PC-3 (cell line): ENCODE results near the gene APBA1. TPM values are rescaled to one million over a fixed set of nuclear protein-coding genes. Genes with fewer than 3 reads are reported as not detected.

ENCODE experiments used
- ATAC-seq: fragments of 200-7000 bp; cut with Tn5 transposase; 2 replicates; pipeline ENCODE4 v1.9.1; 2020; ENCODE audit warnings: mild to moderate bottlenecking, moderate library complexity
- BruUV-seq: library from RNA; stranded (reverse); fragments of 400-500 nt; replicated peaks from 2 replicates; lab custom pipeline; 2021; lab: Mats Ljungman, UMichigan
- CTCF ChIA-PET: fragments of 300-600 bp; sonication (Branson Sonifier 250); formaldehyde crosslinking; loops from one replicate; lab custom pipeline; 2022; ENCODE audit warnings: antibody characterized with exemption; lab: Charles Lee
- POLR2A ChIA-PET: fragments of 300-600 bp; sonication (Branson Sonifier 250); formaldehyde crosslinking; loops from one replicate; lab custom pipeline; 2022; ENCODE audit warnings: antibody characterized with exemption; ENCODE audit not compliant: unreplicated experiment; lab: Charles Lee
- DNase-seq: peaks from one replicate; pipeline ENCODE4 v3.0.0-alpha.2; 2015
- H2AFZ ChIP-seq: fragments of 300-600 bp; sonication (generic); 2 replicates; pipeline ENCODE4 v1.6.0; 2016; ENCODE audit warnings: antibody characterized with exemption, low read length
- H3F3A ChIP-seq: fragments of 300-600 bp; sonication (generic); one replicate; pipeline ENCODE4 v1.6.0; 2017; ENCODE audit warnings: antibody characterized with exemption, low read length, control low read depth, mild to moderate bottlenecking; ENCODE audit not compliant: unreplicated experiment
- H3K27ac ChIP-seq: fragments of 300-600 bp; sonication (generic); 2 replicates; pipeline ENCODE4 v1.5.1; 2016; ENCODE audit warnings: mild to moderate bottlenecking, low read length
- H3K27me3 ChIP-seq: fragments of 300-600 bp; sonication (generic); 2 replicates; pipeline ENCODE4 v1.6.1; 2016; ENCODE audit warnings: low read length, mixed read lengths
- H3K36me3 ChIP-seq: fragments of 300-600 bp; sonication (generic); 2 replicates; pipeline ENCODE4 v1.6.1; 2016; ENCODE audit warnings: low read depth, mixed run types, low read length, mixed read lengths
- H3K4me1 ChIP-seq: fragments of 300-600 bp; sonication (generic); 2 replicates; pipeline ENCODE4 v1.5.1; 2016; ENCODE audit warnings: low read length; ENCODE audit not compliant: insufficient read depth
- H3K4me2 ChIP-seq: fragments of 300-600 bp; sonication (generic); 2 replicates; pipeline ENCODE4 v1.6.0; 2016; ENCODE audit warnings: low read length
- H3K4me3 ChIP-seq: fragments of 300-600 bp; sonication (generic); 2 replicates; pipeline ENCODE4 v1.5.1; 2016; ENCODE audit warnings: mild to moderate bottlenecking, low read length, mixed read lengths
- H3K79me2 ChIP-seq: fragments of 300-600 bp; sonication (generic); 2 replicates; pipeline ENCODE4 v1.6.1; 2017; ENCODE audit warnings: low read length, mixed read lengths
- H3K9ac ChIP-seq: fragments of 300-600 bp; sonication (generic); 2 replicates; pipeline ENCODE4 v1.6.0; 2016; ENCODE audit warnings: mild to moderate bottlenecking, low read length
- H3K9me2 ChIP-seq: fragments of 300-600 bp; sonication (generic); replicated peaks from 2 replicates; pipeline ENCODE4 v1.6.1; 2016; ENCODE audit warnings: mixed run types, low read length, mixed read lengths
- H3K9me3 ChIP-seq: fragments of 300-600 bp; sonication (generic); 2 replicates; pipeline ENCODE4 v1.6.1; 2016; ENCODE audit warnings: low read length, mixed read lengths
- H4K20me1 ChIP-seq: fragments of 300-600 bp; sonication (generic); 2 replicates; pipeline ENCODE4 v1.6.1; 2016; ENCODE audit warnings: low read length, mixed read lengths
- CTCF ChIP-seq: fragments of 300-600 bp; sonication (generic); conservative IDR thresholded peaks from 2 replicates; pipeline ENCODE4 v1.5.1; 2017; ENCODE audit warnings: antibody characterized with exemption, low read depth, mild to moderate bottlenecking, low read length
- EZH2 ChIP-seq: fragments of 300-600 bp; sonication (generic); IDR thresholded peaks from one replicate; pipeline ENCODE4 v1.6.1; 2017; ENCODE audit warnings: antibody characterized with exemption, mild to moderate bottlenecking, low read length; ENCODE audit not compliant: unreplicated experiment
- EZH2phosphoT487 ChIP-seq: fragments of 300-600 bp; sonication (generic); IDR thresholded peaks from 2 replicates; pipeline ENCODE4 v1.6.1; 2018; ENCODE audit warnings: mild to moderate bottlenecking, antibody characterized with exemption, low read length, borderline replicate concordance
- intact Hi-C: fragments of 100-400 bp; cut with micrococcal nuclease; formaldehyde crosslinking; loops from 2 replicates; pipeline ENCODE4 v1.9.0; 2023
- total RNA-seq: library from RNA; depleted of rRNA; stranded (reverse); fragments of >200 nt; gene quantifications from 2 replicates; pipeline ENCODE4 v1.2.3, GENCODE V29; 2014

Gene APBA1
- total RNA-seq, 1 experiment from 2014 or later, result 0.07 TPM

- DNase-seq (peak; percentile 17), ATAC-seq (0 out of 2 replicates have a peak, but pooled peaks have one; percentile 38)
- POLR2A ChIA-PET, result no interaction called here
- no peaks in the 10 kb centered on the region for H3K9me2 ChIP-seq
- no peak overlapping the region for H3K4me2 ChIP-seq
- CTCF ChIA-PET, result interaction anchor here (0.7 kb wide), 1 partner anchor 149 kb away, joined by 3 read pairs; no protein-coding TSS in a partner anchor
- no peaks in the 10 kb centered on the region for H4K20me1 ChIP-seq
- H3K4me3 ChIP-seq, result no peak overlapping the region
- BruUV-seq, result no TSS peak
- TF ChIP-seq EZH2phosphoT487 (no peak), EZH2 (no peak), CTCF (no peak)
- H3K9ac ChIP-seq, result no peak overlapping the region
- no peaks in the 10 kb centered on the region for H3K36me3 ChIP-seq
- H3K79me2 ChIP-seq, result no peaks in the 10 kb centered on the region
- H3K4me1 ChIP-seq, result peaks cover 11% of the 10 kb centered on the region
- intact Hi-C loops, result no loop called here
- H3F3A ChIP-seq, result no peaks in the 10 kb centered on the region
- H3K27me3 ChIP-seq, result no peaks in the 10 kb centered on the region
- no peak overlapping the region for H2AFZ ChIP-seq
- no peaks in the 10 kb centered on the region for H3K9me3 ChIP-seq
- H3K27ac ChIP-seq, result no peak overlapping the region
Measured at GRCh38 chr9:69571032-69571431, 101.1 kb downstream of the APBA1 start.

GRCh38 chr9:69569738-69570451, 102.3 kb downstream of the APBA1 start:
- Histone ChIP-seq H3K4me3 (no peak overlapping the region), H3K9me2 (no peaks in the 10 kb centered on the region), H3K9ac (no peak overlapping the region), H3K4me1 (peaks cover 11% of the 10 kb centered on the region), H3K79me2 (no peaks in the 10 kb centered on the region), H3K9me3 (no peaks in the 10 kb centered on the region), H3F3A (no peaks in the 10 kb centered on the region), H3K27me3 (no peaks in the 10 kb centered on the region), H3K36me3 (no peaks in the 10 kb centered on the region), H4K20me1 (no peaks in the 10 kb centered on the region), H3K4me2 (peak overlapping the region; percentile 7; the same call in 1 of the 2 replicates), H2AFZ (no peak overlapping the region), H3K27ac (no peak overlapping the region)
- TF ChIP-seq CTCF (no peak), EZH2 (no peak), EZH2phosphoT487 (no peak)
- intact Hi-C loops, result no loop called here
- no TSS peak for BruUV-seq
- ChIA-PET CTCF (no interaction called here), POLR2A (no interaction called here)
- ATAC-seq (0 out of 2 replicates have a peak, but pooled peaks have one; percentile 29), DNase-seq (peak; percentile 64)

DNA sequence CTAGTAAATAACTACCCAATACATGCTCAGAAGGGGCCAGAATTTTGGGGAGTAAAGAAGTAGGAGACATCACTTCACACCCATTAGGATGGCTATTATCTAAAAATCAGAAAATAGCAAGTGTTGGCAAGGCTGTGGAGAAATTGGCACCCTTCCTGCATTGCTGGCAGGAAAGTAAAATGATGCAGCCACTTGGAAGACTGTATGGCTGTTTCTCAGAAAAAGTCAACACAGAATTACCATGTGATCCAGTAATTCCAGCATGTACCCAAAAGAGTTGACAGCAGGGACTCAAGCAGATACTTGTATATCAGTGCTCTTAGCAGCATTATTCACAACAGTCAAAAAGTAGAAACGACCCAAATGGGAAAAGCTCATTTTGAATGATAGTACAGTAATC, 107.6 kb downstream of the APBA1 start:
- ChIA-PET POLR2A (no interaction called here), CTCF (no interaction called here)
- no peaks in the 10 kb centered on the region for H3K9me2 ChIP-seq
- DNase-seq, result no peak
- no peaks in the 10 kb centered on the region for H4K20me1 ChIP-seq
- no peaks in the 10 kb centered on the region for H3K9me3 ChIP-seq
- 0 out of 2 replicates have a peak, but pooled peaks cover 8% of the 10 kb centered on the region for H3K27me3 ChIP-seq
- H2AFZ ChIP-seq, result no peak overlapping the region
- no peak overlapping the region for H3K9ac ChIP-seq
- BruUV-seq, result no TSS peak
- intact Hi-C loops, result no loop called here
- ATAC-seq, result no peak
- H3K4me2 ChIP-seq, result no peak overlapping the region
- no peaks in the 10 kb centered on the region for H3K4me1 ChIP-seq
- TF ChIP-seq EZH2 (no peak), EZH2phosphoT487 (no peak), CTCF (no peak)
- H3K27ac ChIP-seq, result no peak overlapping the region
- H3K36me3 ChIP-seq, result no peaks in the 10 kb centered on the region
- H3K4me3 ChIP-seq, result no peak overlapping the region
- no peaks in the 10 kb centered on the region for H3K79me2 ChIP-seq
- H3F3A ChIP-seq, result no peaks in the 10 kb centered on the region
